ENCODE measurements around the gene IBA57.

DNA sequence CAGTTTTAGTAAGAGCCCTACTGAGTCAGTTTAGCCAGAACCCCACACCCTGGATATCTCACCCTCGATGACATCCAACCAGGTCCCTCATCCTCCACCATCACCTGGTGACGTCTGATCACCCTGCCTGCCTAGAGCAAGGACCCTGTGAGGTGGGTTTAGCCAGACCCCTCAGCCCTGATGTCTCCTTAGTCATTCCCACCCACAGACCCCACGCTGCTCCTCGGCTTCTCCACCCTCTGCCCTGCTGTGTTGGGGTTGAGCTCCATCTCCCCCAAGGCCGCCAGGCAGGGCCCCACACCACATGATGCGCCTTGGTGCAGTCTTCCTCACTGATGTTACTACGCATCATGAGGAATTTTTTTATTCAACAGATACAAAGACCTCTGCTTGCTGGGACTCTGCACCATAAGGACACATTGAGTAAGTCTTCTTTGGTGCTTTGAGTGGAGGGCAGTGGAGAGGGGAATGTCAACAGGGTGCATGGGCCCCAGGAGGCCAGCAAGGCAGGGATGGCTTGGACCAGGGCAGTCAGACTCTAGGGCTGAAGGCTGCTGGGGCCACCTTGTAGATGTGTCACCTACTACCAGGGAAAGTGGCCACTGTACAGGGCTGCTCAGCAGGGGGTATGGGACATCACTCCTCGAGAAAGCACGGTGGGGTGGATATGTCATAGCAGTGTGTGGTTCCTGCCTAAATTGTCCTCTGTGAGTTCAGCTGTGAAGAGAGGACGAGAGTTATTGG lies 1.7 kb upstream of the IBA57 start:
- no peak for TF ChIP-seq POLR2A (IDR thresholded peaks at IDR 0.05)
- TF ChIP-seq, protein P1, sequence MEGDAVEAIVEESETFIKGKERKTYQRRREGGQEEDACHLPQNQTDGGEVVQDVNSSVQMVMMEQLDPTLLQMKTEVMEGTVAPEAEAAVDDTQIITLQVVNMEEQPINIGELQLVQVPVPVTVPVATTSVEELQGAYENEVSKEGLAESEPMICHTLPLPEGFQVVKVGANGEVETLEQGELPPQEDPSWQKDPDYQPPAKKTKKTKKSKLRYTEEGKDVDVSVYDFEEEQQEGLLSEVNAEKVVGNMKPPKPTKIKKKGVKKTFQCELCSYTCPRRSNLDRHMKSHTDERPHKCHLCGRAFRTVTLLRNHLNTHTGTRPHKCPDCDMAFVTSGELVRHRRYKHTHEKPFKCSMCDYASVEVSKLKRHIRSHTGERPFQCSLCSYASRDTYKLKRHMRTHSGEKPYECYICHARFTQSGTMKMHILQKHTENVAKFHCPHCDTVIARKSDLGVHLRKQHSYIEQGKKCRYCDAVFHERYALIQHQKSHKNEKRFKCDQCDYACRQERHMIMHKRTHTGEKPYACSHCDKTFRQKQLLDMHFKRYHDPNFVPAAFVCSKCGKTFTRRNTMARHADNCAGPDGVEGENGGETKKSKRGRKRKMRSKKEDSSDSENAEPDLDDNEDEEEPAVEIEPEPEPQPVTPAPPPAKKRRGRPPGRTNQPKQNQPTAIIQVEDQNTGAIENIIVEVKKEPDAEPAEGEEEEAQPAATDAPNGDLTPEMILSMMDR (IDR thresholded peaks at IDR 0.05): no peak

All from Peyer's patch (tissue), 4 donors.